Activated T-helper 1 cell treated with Interleukin-2 at 50 U/mL for 16 hours (primary cell): ENCODE results near the gene MAP3K2.

ENCODE experiments used
- DNase-seq: peaks from one replicate; pipeline ENCODE4 v3.0.0-alpha.2; 2020; ENCODE audit warnings: low read depth

Gene MAP3K2

DNA sequence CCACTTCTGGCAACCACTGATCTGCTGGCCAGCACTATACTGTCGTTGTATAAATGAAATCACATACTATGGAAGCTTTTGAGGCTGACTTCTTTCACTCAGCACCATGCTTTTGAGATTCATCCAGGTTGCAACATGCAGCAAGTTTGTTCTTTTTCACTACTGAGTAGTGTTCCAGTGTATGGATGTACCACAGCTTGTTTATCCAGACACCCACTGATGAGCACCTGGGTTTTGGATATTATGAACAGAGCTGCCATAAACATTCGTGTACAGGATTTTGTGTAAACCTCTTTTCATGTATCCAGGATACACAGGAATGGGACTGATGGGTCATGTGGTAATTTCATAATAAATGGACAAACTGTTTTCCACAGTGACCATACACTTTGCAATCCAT, 104.5 kb downstream of the MAP3K2 start:
- DNase-seq: no peak

DNA sequence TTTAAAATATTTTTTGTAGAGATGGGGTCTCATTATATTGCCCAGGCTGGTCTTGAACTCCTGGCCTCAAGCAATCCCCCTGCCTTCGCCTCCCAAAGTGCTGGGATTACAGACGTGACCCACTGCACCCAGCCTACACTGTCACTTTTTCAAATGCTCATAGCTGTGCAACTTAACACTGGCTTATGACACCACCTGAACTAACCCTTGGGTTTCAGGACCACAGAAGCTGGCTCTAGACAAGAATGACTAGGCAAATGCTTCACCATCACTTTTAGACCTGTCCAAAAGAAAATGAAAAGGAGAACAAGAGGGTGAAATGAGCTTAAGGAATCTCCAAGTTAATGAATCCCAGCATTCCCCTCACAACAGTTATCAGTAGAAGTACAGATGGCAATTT, 107.1 kb downstream of the MAP3K2 start:
- DNase-seq: no peak

DNA sequence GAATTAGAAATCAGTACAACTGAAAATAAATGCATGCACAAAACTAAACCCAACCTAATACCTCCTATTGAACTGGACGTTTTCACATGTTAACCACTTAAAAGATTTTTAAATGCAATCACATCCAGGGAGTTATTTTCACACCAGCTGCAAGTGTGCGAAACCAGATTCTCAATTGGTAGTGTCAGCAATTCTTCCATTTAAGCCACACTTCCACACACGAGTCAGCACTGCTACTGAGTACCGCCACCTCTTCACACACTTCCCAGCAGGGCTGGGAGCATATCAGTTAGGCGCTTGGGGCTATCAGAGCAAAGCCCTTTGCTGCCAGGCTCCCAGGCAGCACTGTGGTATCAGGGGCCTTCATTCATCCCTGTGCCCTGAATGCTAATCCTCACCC, 108.0 kb downstream of the MAP3K2 start:
- DNase-seq: no peak

DNA sequence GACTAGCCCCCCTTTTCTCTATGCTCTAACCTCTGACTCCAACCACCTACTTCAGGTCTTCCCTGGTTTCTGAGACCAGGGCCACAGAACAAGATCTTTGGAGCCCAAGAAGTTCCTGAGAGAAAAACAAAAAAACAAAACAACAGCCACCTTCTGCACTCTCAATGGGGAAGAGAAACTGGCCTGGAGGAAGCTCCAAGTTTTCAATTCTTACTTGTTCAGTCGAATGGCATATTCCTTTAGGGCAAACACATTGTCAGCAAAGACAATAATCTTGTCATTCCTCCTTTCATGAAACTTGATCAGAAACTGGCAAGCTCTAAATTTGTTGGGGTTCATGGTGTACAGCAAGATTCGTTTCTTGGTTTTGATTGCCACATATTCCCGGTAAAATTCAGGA, 108.8 kb downstream of the MAP3K2 start:
- no peak for DNase-seq

DNA sequence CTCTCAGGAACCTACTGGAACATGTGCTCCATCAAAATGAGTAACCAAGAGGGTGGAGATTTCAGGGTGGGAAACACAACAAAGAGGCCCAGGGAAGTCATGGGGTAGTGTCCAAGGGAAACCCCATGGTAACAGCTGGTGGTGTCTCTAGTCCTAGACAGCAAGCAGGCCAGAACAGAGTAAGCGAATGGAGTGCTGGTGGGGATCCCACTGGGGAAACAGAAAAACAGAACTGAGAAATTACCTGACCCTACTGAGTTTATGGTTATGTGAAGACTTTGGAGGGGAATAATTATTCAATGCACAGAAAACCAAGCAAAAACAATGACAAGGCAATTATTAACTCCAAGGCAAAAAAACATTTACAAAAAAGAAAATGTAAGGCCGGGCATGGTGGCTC, 110.7 kb downstream of the MAP3K2 start:
- DNase-seq: no peak

DNA sequence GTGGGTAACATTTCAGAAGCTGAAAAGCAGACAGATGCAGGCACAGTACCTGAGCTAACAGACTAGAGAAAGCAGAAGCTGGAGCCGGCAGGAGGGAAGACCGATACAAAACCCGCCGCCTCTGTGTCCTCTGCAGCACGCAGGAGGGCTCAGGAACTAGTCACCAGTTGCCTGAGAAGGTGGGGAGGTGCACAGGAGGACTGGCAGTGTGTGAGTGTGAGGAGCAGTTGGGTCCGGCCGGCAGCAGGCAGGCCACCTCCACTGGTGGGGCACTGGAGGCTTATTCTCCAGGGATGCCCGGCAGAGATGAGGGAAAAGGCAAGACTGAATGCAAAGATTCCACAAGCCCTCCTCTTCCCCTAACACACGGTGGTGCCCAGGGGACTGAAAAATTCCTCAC, 112.0 kb downstream of the MAP3K2 start:
- no peak for DNase-seq

DNA sequence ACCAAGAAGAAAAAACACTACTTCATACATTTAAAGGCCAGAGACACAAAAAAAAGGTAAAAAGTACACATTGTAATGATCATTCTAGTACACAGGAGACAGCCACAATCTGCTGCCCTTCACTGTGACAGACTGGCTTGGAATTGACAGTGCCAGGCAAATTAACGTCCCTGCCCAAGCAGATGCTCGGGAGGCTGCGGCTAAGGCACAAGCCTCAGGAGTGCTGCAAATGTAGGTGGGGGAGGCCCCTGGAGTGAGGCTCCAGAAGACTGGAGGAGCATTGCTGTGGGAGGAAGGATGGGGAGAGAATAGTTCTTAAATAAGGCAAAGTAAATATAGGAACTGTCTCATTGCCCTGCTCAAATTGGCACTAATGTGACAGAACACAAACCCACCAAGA, 112.4 kb downstream of the MAP3K2 start:
- DNase-seq: no peak

DNA sequence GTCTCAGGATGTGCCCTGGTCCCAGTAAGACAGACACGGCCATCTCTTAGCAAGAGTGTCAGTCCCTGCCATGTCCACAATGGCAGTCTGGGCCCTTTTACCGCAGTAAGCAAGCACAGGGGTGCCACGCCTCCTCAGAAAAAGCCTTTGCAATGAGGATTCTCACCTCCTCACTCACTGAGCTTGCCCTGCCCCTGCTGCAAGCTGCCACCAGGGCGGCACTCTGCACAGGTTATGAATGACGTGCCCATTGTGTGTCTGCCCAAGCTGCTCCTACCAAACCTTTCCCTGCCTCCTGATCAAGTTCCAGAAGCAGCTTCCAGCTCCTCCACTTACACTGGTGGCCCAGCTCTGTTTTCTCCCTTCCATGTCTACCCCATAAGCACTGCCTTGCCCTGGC, 117.1 kb downstream of the MAP3K2 start:
- DNase-seq: no peak

DNA sequence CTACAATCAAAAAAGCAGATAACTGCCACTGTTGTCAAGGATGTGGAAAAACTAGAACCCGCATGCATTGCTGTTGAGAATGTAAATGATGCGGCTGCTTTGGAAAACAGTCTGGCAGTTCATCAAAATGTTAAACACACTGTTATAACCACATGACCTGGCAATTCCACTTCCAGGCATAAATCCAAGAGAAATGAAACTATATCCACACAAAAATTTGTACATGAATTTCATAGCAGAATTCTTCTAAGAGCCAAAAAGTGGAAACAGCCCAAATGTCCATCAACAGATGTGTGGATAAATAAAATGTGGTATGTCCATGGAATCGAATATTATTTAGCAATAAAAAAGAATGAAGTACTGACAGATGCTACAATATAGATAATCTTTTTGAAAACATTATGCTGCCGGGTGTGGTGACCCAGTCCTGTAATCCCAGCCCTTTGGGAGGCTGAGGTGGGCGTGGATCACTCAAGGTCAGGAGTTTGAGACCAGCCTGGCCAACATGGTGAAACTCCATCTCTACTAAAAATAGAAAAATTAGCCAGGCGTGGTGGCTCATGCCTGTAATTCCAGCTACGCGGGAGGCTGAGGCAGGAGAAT, 125.9 kb downstream of the MAP3K2 start:
- DNase-seq: no peak

DNA sequence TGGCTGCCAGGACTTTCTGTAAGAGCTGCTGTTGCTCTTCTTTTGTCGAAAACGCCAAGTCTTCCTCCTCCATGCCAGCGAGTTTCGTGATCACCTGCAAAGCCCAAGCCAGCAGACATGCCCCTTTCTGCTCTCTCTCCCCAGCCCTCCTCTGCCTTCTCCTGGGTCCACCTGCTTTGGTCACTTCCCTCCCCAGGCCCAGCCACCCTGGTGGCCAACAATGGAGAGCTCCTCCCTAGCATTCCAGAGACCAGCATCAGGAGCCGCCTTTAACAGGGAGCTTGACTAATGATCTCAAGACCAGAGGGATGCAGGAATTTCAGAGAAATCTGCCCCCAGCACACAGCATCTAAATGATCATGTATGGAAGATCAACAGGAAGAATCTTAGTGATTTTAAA, 128.4 kb downstream of the MAP3K2 start:
- DNase-seq: no peak

DNA sequence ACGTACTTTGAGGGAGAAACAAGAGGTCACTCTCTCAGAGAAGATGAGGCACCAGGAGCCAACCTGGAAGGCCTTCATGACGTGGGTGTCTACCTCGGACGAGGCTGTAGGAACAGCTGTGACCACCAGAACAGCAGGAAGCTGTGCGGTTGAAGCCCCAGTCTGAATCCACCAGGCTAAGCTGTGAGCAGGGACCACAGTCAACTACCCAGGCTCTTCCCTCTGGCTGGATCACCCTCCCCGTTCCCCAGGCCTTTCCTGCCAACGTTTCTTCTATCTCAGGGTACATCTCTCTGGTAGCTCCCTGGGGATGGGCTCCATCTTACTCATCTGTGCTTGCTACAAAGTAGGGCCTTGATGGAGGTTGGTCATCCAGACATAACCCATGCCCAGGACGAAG, 130.9 kb downstream of the MAP3K2 start:
- no peak for DNase-seq

DNA sequence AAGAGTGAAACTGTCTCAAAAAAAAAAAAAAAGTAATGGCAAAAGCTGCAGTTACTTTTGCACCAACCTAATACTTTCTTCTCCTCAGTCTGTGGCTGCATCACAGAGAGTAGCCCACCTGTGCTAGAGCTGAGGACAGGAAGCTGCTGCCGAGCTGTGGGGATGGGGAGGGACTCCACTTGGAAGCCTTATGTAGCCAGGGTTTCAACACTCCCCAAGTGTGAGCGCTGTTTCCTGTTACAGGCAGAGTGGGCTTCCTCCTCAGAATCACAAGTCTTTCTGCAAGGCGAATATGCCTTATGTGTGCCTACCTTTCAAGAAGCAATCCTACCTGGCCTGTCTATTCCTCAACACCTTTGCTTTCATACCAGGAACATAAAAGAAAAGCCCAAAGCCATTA, 131.4 kb downstream of the MAP3K2 start:
- DNase-seq: no peak

DNA sequence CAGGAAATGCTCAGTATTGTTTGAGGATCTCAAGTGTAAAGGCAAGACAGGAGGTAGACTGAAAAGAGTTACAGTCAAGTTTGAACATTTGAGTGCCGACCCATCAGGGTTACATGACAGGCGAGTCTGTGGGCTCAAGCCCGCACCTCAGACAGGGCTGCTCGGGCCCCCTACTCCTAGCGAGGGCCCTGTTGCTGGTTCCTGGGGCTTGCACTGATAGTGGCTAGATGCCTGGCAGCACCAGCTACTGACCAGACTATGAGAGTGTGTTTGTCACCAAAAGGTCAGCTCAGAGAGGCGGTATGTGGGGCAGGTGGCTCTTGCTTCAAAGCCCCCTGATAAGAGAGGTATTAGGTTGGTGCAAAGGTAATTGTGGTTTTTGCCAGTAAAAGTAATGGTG, 132.1 kb downstream of the MAP3K2 start:
- DNase-seq: no peak

DNA sequence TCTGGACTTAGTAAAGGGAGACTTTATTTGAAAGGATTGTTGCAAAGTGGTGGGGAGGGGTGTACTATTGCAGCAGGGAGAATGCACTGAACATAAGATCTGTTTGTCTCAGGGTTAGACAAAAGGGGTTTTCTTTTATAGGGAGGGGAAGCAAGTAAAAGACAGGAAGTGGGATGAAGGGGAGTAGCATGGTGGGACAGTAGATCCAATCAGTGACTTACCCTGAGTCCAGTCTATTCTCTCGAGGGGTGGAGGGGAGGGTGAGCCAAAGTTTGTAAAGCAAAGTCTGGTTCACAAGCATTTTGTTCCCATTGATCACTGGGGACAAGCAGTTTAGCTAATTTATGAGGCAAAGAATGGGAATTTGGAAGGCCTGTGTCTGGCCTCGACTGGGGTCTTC, 132.6 kb downstream of the MAP3K2 start:
- no peak for DNase-seq

DNA sequence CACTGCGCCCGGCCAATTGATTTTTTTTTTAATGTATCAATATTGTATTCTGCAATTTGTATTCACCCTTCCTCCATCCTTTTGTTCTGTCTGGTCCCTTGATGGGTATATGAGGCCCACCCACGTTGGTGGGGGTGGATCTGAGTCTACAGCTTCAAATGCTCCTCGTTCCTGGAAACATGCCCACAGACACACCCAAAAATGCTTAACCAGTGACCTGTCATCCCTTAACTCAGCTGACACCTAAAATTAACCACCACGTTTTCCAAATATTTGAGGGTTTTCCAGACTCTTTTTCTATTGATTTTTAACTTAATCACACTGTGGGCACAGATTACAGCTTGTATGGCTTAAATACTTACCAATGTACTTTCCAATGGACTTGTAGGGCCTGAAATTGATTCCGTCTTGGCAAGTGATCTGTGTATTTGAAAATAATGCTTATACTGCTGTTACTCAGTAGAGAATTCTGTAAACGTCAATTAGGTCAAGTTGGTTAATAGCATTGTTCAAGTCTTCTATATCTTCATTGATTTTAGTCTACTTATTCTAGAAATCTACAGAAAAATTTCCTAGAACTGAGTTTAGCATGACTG, 133.3 kb downstream of the MAP3K2 start:
- DNase-seq: no peak
